CD14-positive monocyte (primary cell): ENCODE data around the gene METTL24. TPM values are rescaled to one million over a fixed set of nuclear protein-coding genes. Genes with fewer than 3 reads are reported as not detected.

Experiments used
- DNase-seq, 3 donors: peaks; one replicate each; pipeline ENCODE4 v3.0.0-alpha.2; 2011 to 2022
- H2AFZ ChIP-seq: 2 replicates; pipeline ENCODE4 v1.6.0; 2012; ENCODE audit warnings: mild to moderate bottlenecking, low read depth, low read length, inconsistent platforms; ENCODE audit not compliant: insufficient read depth, poor library complexity, severe bottlenecking
- H3K27ac ChIP-seq, 2 donors: 1 replicate in 1 of 2; 2 replicates in 1 of 2; pipeline ENCODE4 v1.5.1; 2012 to 2013; ENCODE audit warnings: low read length in 2 of 2, control low read depth in 1 of 2, inconsistent platforms in 1 of 2, low read depth in 1 of 2, mild to moderate bottlenecking in 1 of 2
- H3K27me3 ChIP-seq, 2 donors: one replicate each; pipeline versions ENCODE4 v1.6.0 to v1.6.1; 2011 to 2013; ENCODE audit warnings: low read length in 2 of 2; ENCODE audit not compliant: control insufficient read depth in 2 of 2, insufficient read depth in 2 of 2
- H3K36me3 ChIP-seq, 2 donors: replicated peaks in 1 of 2; 1 replicate in 1 of 2; 2 replicates in 1 of 2; pipeline versions ENCODE4 v1.5.1 to v1.6.1; 2012 to 2013; ENCODE audit warnings: low read length in 2 of 2, control low read depth in 1 of 2, inconsistent platforms in 1 of 2, mild to moderate bottlenecking in 1 of 2; ENCODE audit not compliant: insufficient read depth in 2 of 2, control insufficient read depth in 1 of 2
- H3K4me1 ChIP-seq, 2 donors: 1 replicate in 1 of 2; 2 replicates in 1 of 2; pipeline versions ENCODE4 v1.5.1 to v1.6.1; 2012 to 2013; ENCODE audit warnings: low read length in 2 of 2, control low read depth in 1 of 2, inconsistent platforms in 1 of 2, mild to moderate bottlenecking in 1 of 2, moderate library complexity in 1 of 2; ENCODE audit not compliant: insufficient read depth in 2 of 2, control insufficient read depth in 1 of 2
- H3K4me2 ChIP-seq: replicated peaks from 2 replicates; pipeline ENCODE3; 2012; ENCODE audit warnings: low read length, moderate library complexity, mild to moderate bottlenecking; ENCODE audit not compliant: poor library complexity, severe bottlenecking; ENCODE audit errors: extremely low read depth
- H3K4me3 ChIP-seq, 3 experiments: fragments of 200-600 bp in 1 of 3; sonication (generic) in 1 of 3; replicated peaks in 1 of 3; 1 replicate in 2 of 3; 2 replicates in 1 of 3; pipeline ENCODE4 v1.5.1; 2011 to 2013; ENCODE audit warnings: low read length in 3 of 3, mild to moderate bottlenecking in 3 of 3, control low read depth in 2 of 3, low read depth in 2 of 3, inconsistent platforms in 1 of 3, moderate library complexity in 1 of 3
- H3K79me2 ChIP-seq: 2 replicates; pipeline ENCODE4 v1.6.0; 2012; ENCODE audit warnings: mild to moderate bottlenecking, control low read depth, inconsistent platforms, low read length, moderate library complexity; ENCODE audit not compliant: insufficient read depth
- H3K9ac ChIP-seq: 2 replicates; pipeline ENCODE4 v1.6.0; 2017; ENCODE audit warnings: low read length, mild to moderate bottlenecking; ENCODE audit not compliant: insufficient read depth, poor library complexity, severe bottlenecking
- H3K9me3 ChIP-seq, 2 donors: replicated peaks in 1 of 2; 1 replicate in 1 of 2; 2 replicates in 1 of 2; pipeline versions ENCODE4 v1.5.1 to v1.6.1; 2012 to 2013; ENCODE audit warnings: low read length in 2 of 2, control low read depth in 1 of 2; ENCODE audit not compliant: control insufficient read depth in 1 of 2, insufficient read depth in 1 of 2
- H4K20me1 ChIP-seq: 2 replicates; pipeline ENCODE4 v1.6.0; 2012; ENCODE audit warnings: mild to moderate bottlenecking, low read length, control low read depth, moderate library complexity; ENCODE audit not compliant: insufficient read depth
- H3K27ac Mint-ChIP-seq, 7 donors: one replicate each; pipeline ENCODE4 v1.8.0; 2020; ENCODE audit warnings: mild to moderate bottlenecking in 7 of 7, mixed read lengths in 7 of 7, moderate library complexity in 6 of 7, inconsistent platforms in 2 of 7
- H3K27me3 Mint-ChIP-seq, 3 donors: one replicate each; pipeline ENCODE4 v1.8.0; 2021 to 2022; ENCODE audit warnings: low read depth in 3 of 3, mild to moderate bottlenecking in 3 of 3, mixed read lengths in 3 of 3, moderate library complexity in 3 of 3, inconsistent platforms in 1 of 3
- H3K36me3 Mint-ChIP-seq, 2 donors: one replicate each; pipeline ENCODE4 v1.8.0; 2020; ENCODE audit warnings: mixed read lengths in 2 of 2, inconsistent platforms in 1 of 2, mild to moderate bottlenecking in 1 of 2
- H3K4me1 Mint-ChIP-seq: one replicate; pipeline ENCODE4 v1.8.0; 2020; ENCODE audit warnings: mild to moderate bottlenecking, mixed read lengths
- H3K4me3 Mint-ChIP-seq, 2 donors: one replicate each; pipeline ENCODE4 v1.8.0; 2020; ENCODE audit warnings: mild to moderate bottlenecking in 2 of 2, mixed read lengths in 2 of 2, moderate library complexity in 1 of 2
- H3K9me3 Mint-ChIP-seq, 7 donors: one replicate each; pipeline ENCODE4 v1.8.0; 2020 to 2022; ENCODE audit warnings: mixed read lengths in 7 of 7, mild to moderate bottlenecking in 6 of 7, moderate library complexity in 6 of 7, inconsistent platforms in 2 of 7
- WGBS: methylation state at CpG from one replicate; pipeline ENCODE4 v1.1.5; 2013; ENCODE audit warnings: missing lambda C conversion rate; ENCODE audit not compliant: insufficient coverage; 5-methylcytosine and 5-hydroxymethylcytosine counted together
- intact Hi-C, 2 donors: fragments of 100-400 bp; cut with micrococcal nuclease; formaldehyde crosslinking; loops; one replicate each; pipeline versions ENCODE4 v1.15.0 to v1.15.1; 2023
- polyA plus RNA-seq, 3 donors: library from polyadenylated mRNA; depleted of rRNA in 1 of 3; unstranded in 2 of 3; stranded (reverse) in 1 of 3; fragments of 300-500 nt in 2 of 3; fragments of >200 nt in 1 of 3; fragmentation: Illumina TruSeq in 2 of 3; gene quantifications; 1 replicate in 2 of 3; 2 replicates in 1 of 3; pipeline ENCODE4 v1.2.3, GENCODE V29; 2012 to 2021
- TF ChIP-seq, protein P1 (sequence below): fragments of 200-600 bp; IDR thresholded peaks from one replicate; pipeline ENCODE4 v1.8.0; 2022; ENCODE audit warnings: antibody characterized with exemption, mild to moderate bottlenecking

Gene METTL24
- polyA plus RNA-seq, 3 donors: not detected

DNA sequence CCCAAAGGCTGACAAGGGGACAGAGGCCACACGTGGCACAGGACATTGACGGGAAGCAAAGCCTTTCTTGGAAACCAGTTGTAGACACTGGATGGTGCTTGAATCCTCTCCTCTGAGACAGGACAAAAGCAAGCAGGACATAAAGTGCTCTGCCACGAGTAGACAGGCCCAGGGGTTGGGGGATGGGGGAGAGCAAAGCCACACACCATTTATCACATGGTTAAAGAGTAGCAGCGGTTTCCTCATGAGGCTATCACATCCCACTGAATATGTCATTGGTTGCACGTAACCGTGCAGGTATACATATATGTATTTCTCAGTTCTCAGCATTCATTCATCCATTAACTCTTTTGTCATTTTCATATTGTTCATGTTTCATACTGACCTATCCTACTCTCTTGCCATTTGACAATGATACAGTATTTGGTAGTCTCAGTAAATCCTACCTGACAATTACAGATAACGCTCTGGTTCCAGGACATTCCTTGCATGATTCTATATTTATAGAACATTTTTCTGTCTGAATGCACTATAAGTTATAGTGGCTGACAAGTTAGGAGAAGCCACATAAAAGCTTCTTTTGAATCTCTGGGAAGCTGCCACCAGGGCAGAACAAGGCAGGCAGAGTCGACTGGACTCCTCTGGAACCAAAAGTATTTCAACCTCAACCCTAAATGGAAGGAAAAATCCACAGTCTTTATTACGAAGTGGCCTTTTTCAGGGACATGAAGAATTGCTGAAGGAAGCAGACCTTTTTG is 23.5 kb downstream of the METTL24 start:
- Mint-ChIP-seq H3K27me3 (peaks cover 2 to 4% (median 2%) of the 10 kb centered on the region in 3 donors), H3K36me3 (no peaks in the 10 kb centered on the region), H3K27ac (no peak overlapping the region), H3K4me1 (peaks cover 9% of the 10 kb centered on the region), H3K9me3 (peaks cover 0 to 5% (median 4%) of the 10 kb centered on the region in 7 donors), H3K4me3 (no peak overlapping the region)
- TF ChIP-seq, protein P1, sequence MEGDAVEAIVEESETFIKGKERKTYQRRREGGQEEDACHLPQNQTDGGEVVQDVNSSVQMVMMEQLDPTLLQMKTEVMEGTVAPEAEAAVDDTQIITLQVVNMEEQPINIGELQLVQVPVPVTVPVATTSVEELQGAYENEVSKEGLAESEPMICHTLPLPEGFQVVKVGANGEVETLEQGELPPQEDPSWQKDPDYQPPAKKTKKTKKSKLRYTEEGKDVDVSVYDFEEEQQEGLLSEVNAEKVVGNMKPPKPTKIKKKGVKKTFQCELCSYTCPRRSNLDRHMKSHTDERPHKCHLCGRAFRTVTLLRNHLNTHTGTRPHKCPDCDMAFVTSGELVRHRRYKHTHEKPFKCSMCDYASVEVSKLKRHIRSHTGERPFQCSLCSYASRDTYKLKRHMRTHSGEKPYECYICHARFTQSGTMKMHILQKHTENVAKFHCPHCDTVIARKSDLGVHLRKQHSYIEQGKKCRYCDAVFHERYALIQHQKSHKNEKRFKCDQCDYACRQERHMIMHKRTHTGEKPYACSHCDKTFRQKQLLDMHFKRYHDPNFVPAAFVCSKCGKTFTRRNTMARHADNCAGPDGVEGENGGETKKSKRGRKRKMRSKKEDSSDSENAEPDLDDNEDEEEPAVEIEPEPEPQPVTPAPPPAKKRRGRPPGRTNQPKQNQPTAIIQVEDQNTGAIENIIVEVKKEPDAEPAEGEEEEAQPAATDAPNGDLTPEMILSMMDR: no peak
- H3K4me1 ChIP-seq: no peaks in the 10 kb centered on the region
- H3K79me2 ChIP-seq: no peaks in the 10 kb centered on the region
- no peaks in the 10 kb centered on the region for H3K27me3 ChIP-seq
- no peak overlapping the region for H3K9ac ChIP-seq
- H3K4me2 ChIP-seq: no peak overlapping the region
- no peak overlapping the region for H3K4me3 ChIP-seq
- H3K27ac ChIP-seq: no peak overlapping the region
- H3K9me3 ChIP-seq: no peaks in the 10 kb centered on the region
- DNase-seq: no peak
- H3K36me3 ChIP-seq: no peaks in the 10 kb centered on the region
- no peaks in the 10 kb centered on the region for H4K20me1 ChIP-seq
- intact Hi-C loops: no loop called here
- no peak overlapping the region for H2AFZ ChIP-seq
- WGBS: 71% methylated on average over 6 of the region's 9 CpGs

GRCh38 chr6:110332281-110332680 is 25.9 kb downstream of the METTL24 start:
- no peak overlapping the region for H3K9ac ChIP-seq
- H3K4me3 ChIP-seq: no peak overlapping the region
- H4K20me1 ChIP-seq: no peaks in the 10 kb centered on the region
- no peaks in the 10 kb centered on the region for H3K36me3 ChIP-seq
- H3K4me2 ChIP-seq: no peak overlapping the region
- H2AFZ ChIP-seq: no peak overlapping the region
- Mint-ChIP-seq H3K36me3 (no peaks in the 10 kb centered on the region), H3K4me3 (no peak overlapping the region), H3K9me3 (peaks cover 0 to 5% (median 4%) of the 10 kb centered on the region in 7 donors), H3K4me1 (peaks cover 3% of the 10 kb centered on the region), H3K27ac (no peak overlapping the region), H3K27me3 (peaks cover 0 to 4% (median 0%) of the 10 kb centered on the region in 3 donors)
- no peaks in the 10 kb centered on the region for H3K79me2 ChIP-seq
- H3K4me1 ChIP-seq: no peaks in the 10 kb centered on the region
- 100% methylated on average over 6 of the region's 6 CpGs for WGBS
- H3K27me3 ChIP-seq: no peaks in the 10 kb centered on the region
- intact Hi-C loops: no loop called here
- H3K27ac ChIP-seq: no peak overlapping the region
- no peak for DNase-seq
- H3K9me3 ChIP-seq: no peaks in the 10 kb centered on the region
- TF ChIP-seq, protein P1: no peak
